ENCODE measurements around the gene PDE4D. TPM values are rescaled to one million over a fixed set of nuclear protein-coding genes. Genes with fewer than 3 reads are reported as not detected.
"Not testable (repeated sequence)": the region's sequence is repeated elsewhere in the genome, so short reads cannot be mapped to it uniquely, and the experiment has no call there.

Gene PDE4D
- total RNA-seq, 4 donors from 2014 or later: 35.0 to 121 (median 63.4) TPM

DNA sequence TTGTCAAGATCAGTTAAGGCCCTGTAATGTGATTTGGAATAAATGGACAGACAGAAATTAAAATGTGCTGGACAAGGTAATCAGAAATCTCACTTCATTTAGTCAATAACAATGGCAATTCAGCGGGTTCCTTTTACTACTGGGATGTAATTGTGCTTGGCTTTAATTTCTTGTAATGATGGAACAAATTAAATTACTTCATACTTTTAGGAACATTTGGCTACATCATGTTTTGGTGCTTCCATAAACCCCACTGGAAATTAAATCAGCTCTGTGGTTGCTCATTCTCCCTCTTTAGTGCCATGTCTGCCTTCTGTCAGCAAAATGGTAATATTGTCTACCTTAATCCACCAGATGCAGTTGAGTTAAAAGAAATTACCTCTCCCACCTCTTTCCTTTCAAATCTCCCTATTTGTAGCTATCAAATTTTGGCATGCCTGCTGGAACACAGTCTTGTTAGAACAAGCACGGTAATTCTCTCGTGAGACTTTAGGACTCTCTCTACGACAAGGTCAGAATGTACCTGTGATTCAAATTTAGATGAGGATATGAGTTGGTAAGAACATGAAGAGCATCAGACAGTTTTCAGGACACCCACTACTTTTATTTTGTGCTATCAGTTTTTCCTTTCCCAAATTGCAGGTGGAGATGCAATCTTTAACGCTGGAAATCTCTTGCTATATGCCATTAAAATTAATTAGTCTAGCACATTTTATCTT lies 834.4 kb downstream of the PDE4D start:
- no peak for ATAC-seq
- TF ChIP-seq, protein P1, sequence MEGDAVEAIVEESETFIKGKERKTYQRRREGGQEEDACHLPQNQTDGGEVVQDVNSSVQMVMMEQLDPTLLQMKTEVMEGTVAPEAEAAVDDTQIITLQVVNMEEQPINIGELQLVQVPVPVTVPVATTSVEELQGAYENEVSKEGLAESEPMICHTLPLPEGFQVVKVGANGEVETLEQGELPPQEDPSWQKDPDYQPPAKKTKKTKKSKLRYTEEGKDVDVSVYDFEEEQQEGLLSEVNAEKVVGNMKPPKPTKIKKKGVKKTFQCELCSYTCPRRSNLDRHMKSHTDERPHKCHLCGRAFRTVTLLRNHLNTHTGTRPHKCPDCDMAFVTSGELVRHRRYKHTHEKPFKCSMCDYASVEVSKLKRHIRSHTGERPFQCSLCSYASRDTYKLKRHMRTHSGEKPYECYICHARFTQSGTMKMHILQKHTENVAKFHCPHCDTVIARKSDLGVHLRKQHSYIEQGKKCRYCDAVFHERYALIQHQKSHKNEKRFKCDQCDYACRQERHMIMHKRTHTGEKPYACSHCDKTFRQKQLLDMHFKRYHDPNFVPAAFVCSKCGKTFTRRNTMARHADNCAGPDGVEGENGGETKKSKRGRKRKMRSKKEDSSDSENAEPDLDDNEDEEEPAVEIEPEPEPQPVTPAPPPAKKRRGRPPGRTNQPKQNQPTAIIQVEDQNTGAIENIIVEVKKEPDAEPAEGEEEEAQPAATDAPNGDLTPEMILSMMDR (IDR thresholded peaks at IDR 0.05): no peak
- TF ChIP-seq POLR2A (IDR thresholded peaks at IDR 0.05): no peak
- TF ChIP-seq POLR2AphosphoS5 (IDR thresholded peaks at IDR 0.05): no peak
- TF ChIP-seq EP300 (IDR thresholded peaks at IDR 0.05): no peak
- Histone ChIP-seq H3K9me3 (no peaks in the 10 kb centered on the region), H3K27ac (no peak overlapping the region), H3K27me3 (no peaks in the 10 kb centered on the region), H3K4me1 (peaks cover 0 to 19% (median 0%) of the 10 kb centered on the region in 3 donors), H3K4me3 (no peak overlapping the region), H3K36me3 (peaks cover 0 to 10% of the 10 kb centered on the region in 2 donors)
- WGBS, 2 donors (ENCODE audit: low coverage in 1 of 2): 72 to 97% methylated on average over 3 to 5 of the region's 5 CpGs

GRCh38 chr5:59058237-59058636 lies 835.3 kb downstream of the PDE4D start:
- ATAC-seq: no peak
- no peak for TF ChIP-seq POLR2AphosphoS5 (IDR thresholded peaks at IDR 0.05)
- Histone ChIP-seq H3K4me3 (no peak overlapping the region), H3K9me3 (no peaks in the 10 kb centered on the region), H3K4me1 (peaks cover 0 to 10% (median 0%) of the 10 kb centered on the region in 3 donors), H3K36me3 (peaks cover 0 to 10% of the 10 kb centered on the region in 2 donors), H3K27ac (no peak overlapping the region), H3K27me3 (no peaks in the 10 kb centered on the region)
- whole genome bisulfite sequencing, 2 donors (ENCODE audit: low coverage in 1 of 2): 71 to 86% methylated on average over 1 of the region's 1 CpG

DNA sequence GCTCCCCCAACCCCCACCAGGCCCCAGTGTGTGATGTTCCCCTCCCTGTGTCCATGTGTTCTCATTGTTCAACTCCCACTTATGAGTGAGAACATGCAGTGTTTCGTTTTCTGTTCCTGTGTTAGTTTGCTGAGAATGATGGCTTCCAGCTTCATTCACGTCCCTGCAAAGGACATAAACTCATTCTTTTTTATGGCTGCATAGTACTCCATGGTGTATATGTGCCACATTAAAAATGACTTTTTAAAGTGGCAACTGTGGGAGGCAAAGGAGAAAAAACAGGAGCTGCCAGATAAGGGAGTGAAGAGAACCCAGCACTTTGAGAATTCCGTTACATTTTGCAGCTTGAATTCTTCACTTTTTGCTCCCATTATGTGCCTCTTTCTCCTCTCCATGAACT lies 836.9 kb downstream of the PDE4D start:
- H3K27me3 ChIP-seq, H3K4me3 ChIP-seq, H3K4me1 ChIP-seq, H3K27ac ChIP-seq, ATAC-seq, H3K9me3 ChIP-seq, H3K36me3 ChIP-seq: not testable (repeated sequence)
- 81 to 100% methylated on average over 2 to 3 of the region's 3 CpGs for WGBS, 2 donors (ENCODE audit: low coverage in 1 of 2)

GRCh38 chr5:59055745-59056448 lies 837.6 kb downstream of the PDE4D start:
- Histone ChIP-seq H3K27me3 (no peaks in the 10 kb centered on the region), H3K9me3 (no peaks in the 10 kb centered on the region), H3K4me1 (no peaks in the 10 kb centered on the region), H3K36me3 (peaks cover 0 to 10% of the 10 kb centered on the region in 2 donors), H3K27ac (no peak overlapping the region), H3K4me3 (no peak overlapping the region)
- no peak for TF ChIP-seq POLR2A (IDR thresholded peaks at IDR 0.05)
- TF ChIP-seq, protein P1 (IDR thresholded peaks at IDR 0.05): no peak
- no peak for TF ChIP-seq EP300 (IDR thresholded peaks at IDR 0.05)
- no peak for TF ChIP-seq POLR2AphosphoS5 (IDR thresholded peaks at IDR 0.05)
- no peak for ATAC-seq
- 85 to 93% methylated on average over 6 to 9 of the region's 9 CpGs for WGBS, 2 donors (ENCODE audit: low coverage in 1 of 2)

DNA sequence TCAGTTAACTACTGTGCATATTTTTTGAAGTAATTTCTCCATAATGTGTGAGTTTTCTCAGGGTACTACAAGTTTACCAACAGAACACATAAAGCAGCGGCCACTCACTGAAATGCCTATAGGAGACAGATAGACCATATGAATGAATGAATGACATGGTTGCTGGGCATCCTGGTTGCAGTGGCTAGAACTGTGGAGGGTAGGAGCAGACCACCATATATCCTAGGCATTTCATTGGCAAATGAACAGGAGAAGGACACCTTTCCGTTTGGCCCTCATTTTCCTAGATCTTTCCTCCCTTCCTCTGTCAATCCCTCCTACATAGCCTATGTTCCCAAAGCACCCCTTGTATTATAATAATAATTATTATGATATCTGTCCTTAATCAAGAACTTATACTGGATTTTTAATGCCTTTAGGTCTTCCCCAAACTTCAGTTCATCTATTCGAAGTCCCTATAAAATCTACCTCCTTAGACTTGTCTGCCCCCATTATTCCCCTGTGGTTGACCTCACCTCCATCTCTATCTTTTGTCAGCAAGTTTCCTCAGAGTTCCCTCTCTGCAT lies 838.5 kb downstream of the PDE4D start:
- no peak overlapping the region for H3K27ac ChIP-seq
- no peaks in the 10 kb centered on the region for H3K4me1 ChIP-seq
- no peak overlapping the region for H3K4me3 ChIP-seq
- TF ChIP-seq, protein P1 (IDR thresholded peaks at IDR 0.05): no peak
- TF ChIP-seq POLR2AphosphoS5 (IDR thresholded peaks at IDR 0.05) (no peak), POLR2A (IDR thresholded peaks at IDR 0.05) (no peak), EP300 (IDR thresholded peaks at IDR 0.05) (no peak)
- WGBS, 2 donors (ENCODE audit: low coverage in 1 of 2): 85 to 91% methylated on average over 3 of the region's 3 CpGs
- no peak for ATAC-seq
- no peaks in the 10 kb centered on the region for H3K27me3 ChIP-seq
- H3K9me3 ChIP-seq: no peaks in the 10 kb centered on the region
- H3K36me3 ChIP-seq: peaks cover 0 to 10% of the 10 kb centered on the region in 2 donors
